Prostate gland (tissue), 2 donors: ENCODE results near the gene OR3A3.
"Not testable (repeated sequence)": the region's sequence is repeated elsewhere in the genome, so short reads cannot be mapped to it uniquely, and the experiment has no call there.

ENCODE experiments used
- CTCF ChIP-seq, 4 experiments: fragments of 200-600 bp in 2 of 4; fragments of 450-650 bp in 2 of 4; sonication (generic) in 2 of 4; IDR thresholded peaks; 1 replicate in 3 of 4; 2 replicates in 1 of 4; pipeline ENCODE4 v1.5.1; 2016 to 2019; ENCODE audit warnings: antibody characterized with exemption in 4 of 4, mild to moderate bottlenecking in 2 of 4, moderate library complexity in 2 of 4
- POLR2A ChIP-seq: fragments of 450-650 bp; IDR thresholded peaks from one replicate; pipeline ENCODE4 v1.6.1; 2016; ENCODE audit warnings: antibody characterized with exemption, mild to moderate bottlenecking
- POLR2AphosphoS5 ChIP-seq: sonication (generic); formaldehyde crosslinking; IDR thresholded peaks from one replicate; pipeline ENCODE4 v1.6.1; 2017; ENCODE audit warnings: antibody characterized with exemption

- not testable (repeated sequence) for TF ChIP-seq CTCF (IDR thresholded peaks at IDR 0.05); POLR2AphosphoS5; POLR2A
Measured at GRCh38 chr17:3466355-3466754, 55.2 kb downstream of the OR3A3 start.
